NCI-H1694 (cell line): ENCODE results near the gene ZNHIT2.
"Not testable (repeated sequence)": the region's sequence is repeated elsewhere in the genome, so short reads cannot be mapped to it uniquely, and the experiment has no call there.

ENCODE experiments used
- DNase-seq: peaks from one replicate; lab custom pipeline; 2025; lab: John Stamatoyannopoulos, UW

ZNHIT2 gene

DNA sequence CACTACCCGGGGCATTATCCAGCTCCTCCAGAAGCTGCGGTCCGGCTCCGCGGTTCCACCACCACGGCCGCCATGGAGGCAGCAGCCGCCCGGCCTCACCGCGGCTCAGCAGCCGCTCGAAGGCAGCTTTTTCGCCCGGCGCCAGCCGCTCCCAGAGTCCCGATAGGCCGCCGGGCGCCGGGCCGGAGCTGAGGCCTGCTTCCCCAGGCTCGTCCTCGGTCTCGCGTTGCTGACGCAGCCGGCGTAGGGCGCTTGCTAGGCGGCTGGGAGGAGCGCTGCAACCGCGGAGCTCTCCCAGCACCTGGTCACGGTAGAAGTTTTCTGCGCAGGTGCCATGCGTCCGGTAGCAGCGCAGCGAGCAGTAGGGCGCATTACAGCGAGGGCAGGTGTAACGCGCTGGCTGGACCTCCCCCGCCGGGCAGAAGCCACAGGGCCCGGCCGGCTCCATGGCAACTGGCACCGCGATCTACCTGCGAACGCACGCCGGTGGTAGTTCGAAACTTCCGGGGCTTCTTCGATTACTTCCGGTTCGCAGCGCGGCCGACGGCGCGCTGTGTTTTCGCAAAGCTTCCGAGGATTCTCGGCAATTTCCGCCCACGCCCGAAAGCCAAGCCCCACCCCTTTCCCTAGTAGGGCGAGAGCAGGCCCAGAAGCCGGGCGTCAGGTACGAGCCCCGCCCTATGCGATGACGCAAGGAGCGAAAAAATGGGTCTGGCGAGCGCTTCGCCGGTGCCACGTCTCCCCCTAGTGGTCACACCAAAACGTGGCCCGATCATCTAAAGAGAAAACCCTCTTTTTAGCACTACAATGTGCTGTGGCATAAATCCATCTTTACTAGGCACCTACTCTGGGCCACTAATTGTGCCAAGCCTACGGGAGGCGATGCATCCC, at the start of gene ZNHIT2:
ZNHIT2 (minus strand) TSS at position 496 of the 891 bp plus-strand sequence; CDS start at position 448, 48 bp downstream.
- peak; percentile 95 for DNase-seq

DNA sequence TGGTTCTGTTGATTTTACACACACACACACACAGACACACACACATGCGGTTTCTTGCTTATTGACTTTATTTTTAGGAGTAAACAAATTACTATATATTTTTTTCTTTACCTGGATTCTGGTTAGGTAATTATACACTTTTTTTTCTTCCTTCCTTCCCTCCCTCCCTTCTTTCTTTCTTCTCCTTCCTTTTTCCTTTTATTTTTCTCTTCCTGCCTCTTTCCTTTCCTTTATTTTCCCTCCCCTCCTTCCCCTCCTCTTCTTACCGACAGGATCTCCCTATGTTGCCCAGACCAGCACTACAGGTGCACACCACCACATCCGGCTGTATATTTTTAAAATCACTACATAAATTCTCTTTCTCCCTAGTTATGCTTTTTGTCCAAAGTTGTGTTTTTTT, 49.4 kb upstream of the ZNHIT2 start:
- DNase-seq: no peak

DNA sequence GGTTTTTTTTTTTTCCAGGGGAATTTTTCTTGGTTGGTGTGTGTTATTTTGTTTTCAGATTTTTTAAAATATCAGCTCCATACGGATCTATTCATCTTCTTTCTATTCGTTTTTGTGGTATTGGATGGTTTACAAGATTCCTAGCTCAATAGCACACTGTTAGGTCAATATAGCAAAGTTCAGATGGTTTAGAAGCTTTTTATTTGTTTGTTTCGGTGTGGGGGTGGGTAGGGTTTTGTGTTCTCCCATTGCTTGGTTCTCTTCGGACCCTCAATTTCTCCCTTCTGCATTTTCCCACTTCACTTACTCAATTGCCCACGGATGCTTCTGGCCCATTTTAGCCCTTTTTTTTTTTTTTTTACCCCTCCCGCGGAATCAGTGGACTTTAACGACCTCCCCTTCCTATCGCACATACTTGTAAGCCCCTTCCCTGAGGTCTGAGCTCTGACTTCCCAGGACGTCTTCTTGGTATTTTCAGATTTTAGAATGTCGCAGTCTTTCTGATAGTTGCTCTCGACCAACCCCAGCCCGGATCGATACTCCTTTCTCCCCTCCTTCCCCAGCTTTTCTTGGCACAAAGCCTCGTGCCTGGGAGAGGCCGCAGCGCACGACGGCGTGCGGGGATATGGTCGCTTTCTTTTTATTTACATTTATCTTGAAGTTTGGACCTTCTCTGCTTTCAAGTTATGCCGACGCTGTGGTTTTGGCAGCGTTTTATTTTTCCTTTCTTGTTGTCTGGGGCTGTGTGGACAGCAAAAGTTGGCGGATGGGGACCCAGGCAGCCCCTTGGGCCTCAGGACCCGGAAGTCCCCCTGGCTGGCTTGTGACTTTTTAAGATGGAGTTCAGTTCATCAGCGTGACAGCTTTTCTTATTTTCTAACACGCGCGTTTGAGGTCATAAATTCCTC, 48.2 kb upstream of the ZNHIT2 start:
- DNase-seq: no peak

DNA sequence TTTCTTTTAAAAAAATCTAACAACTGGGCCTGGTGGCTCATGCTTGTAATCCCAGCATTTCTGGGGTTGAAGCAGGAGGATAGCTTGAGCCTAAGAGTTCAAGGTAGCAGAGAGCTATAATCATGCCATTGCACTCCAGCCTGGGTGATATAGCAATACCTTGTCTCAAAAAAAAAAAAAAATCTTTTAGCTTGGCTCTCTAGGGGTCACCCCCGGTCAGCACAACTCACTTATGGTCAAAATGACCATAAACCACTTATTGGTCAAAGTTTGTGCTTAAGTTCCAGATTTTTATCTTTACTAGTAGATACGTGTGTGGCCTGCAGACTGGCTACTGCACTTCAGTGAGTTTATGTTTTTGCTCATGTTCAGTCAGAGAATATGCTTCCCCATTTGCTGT, 46.2 kb upstream of the ZNHIT2 start:
- no peak for DNase-seq

DNA sequence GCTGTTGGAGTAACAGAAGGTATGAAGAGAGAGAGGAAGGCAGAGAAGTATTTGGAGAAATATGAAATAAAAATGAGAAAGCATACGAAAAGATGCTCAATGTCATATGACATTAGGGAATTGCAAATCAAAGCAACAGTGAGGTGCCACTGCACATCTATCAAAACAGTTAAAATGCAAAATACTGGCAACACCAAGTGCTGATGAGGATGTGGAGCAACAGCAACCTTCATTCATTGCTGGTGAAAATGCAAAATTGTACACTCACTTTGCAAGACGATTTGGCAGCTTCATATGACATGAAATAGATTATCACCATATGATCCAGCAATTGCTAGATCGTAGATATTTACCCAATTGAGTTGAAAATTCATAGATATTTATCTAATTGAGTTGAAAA, 43.1 kb upstream of the ZNHIT2 start:
- no peak for DNase-seq

DNA sequence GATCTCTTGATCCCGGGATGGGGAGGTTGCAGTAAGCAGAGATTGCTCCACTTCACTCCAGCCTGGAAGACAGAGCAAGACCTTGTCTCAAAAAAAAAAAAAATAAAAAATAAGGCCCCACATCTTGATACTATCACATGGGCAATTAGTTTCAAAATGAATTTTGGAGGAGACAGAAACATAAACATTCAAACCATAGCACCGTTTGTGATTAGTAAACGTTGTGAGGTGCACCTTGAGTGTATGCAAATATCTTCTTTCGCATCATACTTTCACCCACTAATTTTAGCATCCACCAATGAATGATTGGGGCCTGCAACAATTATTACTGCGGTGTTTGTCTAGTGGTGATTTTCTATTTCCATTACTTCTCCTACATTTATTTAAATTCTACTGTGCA, 41.5 kb upstream of the ZNHIT2 start:
- no peak for DNase-seq

DNA sequence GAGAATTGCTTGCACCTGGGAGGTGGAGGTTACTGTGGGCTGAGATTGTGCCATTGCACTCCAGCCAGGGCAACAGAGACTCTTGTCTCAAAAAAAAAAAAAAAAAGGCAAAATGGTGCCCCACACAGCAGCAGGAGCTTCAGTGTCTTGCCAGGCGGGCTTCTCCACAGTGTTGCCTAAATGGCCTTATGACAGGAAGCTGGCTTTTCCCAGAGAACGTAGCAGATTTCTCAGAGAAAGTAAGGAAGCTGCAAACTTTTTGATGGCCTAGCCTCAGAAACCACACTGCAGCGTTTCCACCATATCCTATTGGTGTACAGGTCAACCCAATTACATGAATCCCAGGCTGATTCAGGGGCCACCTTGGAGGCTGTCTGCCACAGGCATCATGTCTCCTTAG, 39.8 kb upstream of the ZNHIT2 start:
- no peak for DNase-seq

DNA sequence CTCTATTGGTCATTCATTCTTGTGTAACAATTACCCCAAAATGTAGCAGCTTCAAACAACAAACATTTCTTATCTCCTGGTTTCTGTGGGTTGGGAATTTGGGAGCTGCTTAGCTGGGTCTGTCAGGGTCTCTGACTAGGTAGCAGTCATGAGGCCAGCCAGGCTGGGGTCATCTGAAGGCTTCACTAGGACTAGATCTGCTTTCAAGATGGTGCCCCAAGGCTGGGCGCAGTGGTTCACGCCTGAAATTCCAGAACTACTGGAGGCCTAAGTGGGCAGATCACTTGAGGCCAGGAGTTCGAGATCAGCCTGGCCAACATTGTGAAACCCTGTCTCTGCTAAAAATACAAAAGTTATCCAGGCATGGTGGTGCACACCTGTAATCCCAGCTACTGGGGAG, 39.4 kb upstream of the ZNHIT2 start:
- no peak for DNase-seq

DNA sequence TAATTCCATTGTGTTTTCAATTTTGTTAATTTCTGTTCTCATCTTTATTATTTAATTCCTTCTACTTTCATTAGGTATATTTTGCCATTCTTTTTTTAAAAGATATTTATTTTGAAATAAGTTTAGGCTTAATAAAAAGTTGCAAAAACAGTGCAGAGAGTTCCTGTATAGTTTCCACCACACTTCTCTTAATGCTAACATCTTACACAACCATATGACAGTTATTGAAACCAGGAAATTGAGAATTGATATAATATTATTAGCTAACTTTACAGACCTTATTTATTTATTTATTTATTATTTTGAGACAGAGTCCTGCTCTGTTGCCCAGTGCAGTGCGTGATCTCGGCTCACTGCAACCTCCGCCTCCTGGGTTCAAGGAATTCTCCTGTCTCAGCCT, 38.8 kb upstream of the ZNHIT2 start:
- DNase-seq: no peak

DNA sequence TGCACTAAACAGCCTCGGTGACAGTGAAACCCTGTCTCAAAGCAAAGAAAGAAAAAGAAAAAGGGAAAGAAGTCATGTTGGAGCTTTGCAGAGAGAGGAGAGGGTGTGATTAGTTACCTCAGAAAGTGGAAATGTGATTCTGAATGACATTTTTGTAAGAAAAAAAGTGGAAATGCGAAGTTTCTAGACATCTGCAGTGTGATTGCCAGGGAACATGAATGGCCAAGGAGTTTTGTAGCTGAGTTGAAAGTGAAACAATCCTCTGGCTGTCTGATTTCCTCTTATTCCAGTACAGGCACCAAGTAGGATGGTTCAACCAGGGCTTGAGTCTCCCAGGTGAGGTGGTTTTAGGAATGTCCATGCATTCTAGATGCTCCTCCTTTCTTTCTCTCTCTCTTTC, 34.6 kb upstream of the ZNHIT2 start:
- no peak for DNase-seq

DNA sequence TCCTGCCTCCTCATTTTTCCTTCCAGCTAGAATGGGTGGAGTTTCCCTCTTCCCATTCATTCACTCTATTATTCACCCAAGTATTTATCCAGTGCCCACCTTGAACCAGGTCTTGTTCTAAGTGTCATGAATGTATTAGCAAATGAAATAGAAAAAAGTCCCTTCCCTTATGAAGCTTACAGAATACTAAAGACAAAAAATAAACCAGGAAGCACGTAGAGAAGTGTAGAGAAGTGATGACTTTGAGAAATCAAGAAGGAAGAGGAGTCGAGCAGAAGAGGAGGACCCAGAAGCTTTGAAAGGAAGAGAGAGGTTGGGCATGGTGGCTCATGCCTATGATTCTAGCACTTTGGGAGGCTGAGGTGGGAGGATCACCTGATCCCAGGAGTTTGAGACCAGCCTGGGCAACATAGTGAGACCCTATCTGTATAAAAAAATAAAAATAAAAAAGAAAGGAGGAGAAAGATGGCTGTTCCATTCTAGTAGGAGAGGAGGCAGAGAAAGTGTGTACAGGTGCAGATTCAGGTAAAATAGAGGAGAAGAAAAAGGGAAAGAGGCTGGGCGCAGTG, 33.9 kb upstream of the ZNHIT2 start:
- no peak for DNase-seq

DNA sequence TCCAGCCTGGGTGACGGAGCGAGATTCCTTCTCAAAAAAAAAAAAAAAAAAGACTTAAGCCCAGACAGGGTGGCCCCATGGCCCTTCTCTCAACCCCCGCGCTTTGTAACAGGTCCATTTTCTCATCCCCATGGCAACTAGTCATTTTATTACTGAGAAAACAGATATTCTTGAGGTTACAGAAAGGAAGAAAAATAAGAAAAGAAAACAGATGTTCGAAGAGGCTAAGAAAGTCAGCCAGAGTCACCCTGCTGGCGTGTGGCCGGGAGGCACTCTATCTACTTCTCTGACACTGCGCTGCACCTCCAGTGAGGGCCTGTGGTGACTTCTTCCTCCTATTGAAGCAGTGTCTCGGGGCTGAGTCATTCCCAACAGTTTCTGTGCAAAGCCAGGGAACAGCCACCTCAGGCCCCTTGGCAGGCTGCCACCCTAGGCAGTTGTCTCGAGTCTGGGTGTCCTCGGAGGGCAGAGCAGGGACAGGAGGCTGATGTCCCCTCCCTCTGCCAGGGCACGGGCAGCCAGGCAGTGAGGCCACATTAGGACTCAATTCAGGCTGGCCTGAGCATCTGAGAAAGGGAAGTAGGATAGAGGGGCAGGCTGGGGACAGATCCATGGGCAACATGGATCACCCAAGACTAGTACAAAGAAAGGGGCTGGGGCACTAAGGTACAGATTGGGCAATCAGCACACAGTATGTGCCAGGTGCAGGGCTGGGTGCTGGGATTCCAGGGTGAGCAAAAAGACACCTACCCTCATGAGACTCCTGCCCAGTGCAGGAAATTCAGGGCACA, 33.2 kb upstream of the ZNHIT2 start:
- DNase-seq: no peak

DNA sequence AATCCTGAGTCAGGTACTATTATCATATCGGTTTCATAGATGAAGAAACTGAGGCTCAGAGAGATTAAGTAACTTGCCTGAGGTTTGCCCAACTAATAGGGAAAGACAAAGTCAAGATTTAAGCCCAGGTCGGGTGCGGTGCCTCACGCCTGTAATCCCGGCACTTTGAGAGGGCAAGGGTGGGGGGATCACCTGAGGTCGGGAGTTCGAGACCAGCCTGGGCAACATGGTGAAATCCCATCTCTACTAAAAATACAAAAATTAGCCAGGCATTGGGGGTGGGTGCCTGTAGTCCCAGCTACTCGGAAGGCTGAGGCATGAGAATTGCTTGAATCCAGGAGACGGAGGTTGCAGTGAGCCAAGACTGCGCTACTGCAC, 32.6 kb upstream of the ZNHIT2 start:
- not testable (repeated sequence) for DNase-seq

DNA sequence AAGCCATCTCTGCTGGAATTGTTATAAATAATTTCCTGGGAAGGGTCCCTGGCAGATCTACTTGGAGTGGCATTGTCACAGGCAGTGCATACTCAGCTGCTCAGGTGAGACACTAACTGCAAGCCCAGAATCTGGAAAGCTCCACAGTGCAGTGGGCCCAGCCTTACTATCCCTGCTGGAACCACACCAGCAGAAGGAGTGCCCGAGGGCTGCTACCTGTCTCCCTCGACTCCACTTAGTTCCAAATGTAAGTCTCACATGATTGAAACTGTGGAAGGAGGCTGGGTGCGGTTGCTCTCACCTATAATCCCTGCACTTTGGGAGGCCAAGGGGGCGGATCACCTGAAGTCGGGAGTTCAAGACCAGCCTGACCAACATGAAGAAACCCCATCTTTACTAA, 31.2 kb upstream of the ZNHIT2 start:
- no peak for DNase-seq

DNA sequence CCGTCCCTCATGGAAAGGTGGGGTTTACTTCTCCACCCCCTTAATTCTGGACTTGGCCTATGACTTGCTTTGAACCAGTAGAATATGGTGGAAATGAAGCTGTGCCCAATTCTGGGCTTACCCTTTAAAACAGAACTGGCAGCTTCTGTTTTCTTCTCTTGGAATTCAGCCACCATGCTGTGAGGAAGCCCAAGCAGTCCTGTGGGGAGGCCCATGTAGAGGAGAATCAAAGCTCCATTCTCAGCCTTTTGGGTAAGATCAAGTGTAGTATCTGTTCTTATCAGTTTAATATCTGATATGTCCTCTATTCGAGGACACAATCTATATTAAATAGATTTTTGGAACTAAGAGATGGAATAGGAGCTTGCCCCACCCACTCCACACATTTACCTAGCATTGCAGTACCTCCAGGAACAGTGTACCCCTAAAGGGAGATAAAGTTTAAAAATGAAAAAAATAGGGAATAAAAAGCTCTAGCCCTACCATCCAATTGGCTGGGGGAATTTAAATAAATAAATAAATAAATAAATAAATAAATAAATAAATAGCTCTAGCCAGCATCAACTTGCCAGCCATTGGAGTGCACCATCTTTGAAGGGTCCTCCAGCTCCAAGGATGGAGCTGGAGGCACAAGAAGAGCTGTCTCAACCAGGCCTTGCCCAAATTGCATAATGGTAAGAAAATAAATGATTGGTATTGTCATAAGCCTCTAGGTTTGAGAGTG, 30.0 kb upstream of the ZNHIT2 start:
- DNase-seq: no peak

DNA sequence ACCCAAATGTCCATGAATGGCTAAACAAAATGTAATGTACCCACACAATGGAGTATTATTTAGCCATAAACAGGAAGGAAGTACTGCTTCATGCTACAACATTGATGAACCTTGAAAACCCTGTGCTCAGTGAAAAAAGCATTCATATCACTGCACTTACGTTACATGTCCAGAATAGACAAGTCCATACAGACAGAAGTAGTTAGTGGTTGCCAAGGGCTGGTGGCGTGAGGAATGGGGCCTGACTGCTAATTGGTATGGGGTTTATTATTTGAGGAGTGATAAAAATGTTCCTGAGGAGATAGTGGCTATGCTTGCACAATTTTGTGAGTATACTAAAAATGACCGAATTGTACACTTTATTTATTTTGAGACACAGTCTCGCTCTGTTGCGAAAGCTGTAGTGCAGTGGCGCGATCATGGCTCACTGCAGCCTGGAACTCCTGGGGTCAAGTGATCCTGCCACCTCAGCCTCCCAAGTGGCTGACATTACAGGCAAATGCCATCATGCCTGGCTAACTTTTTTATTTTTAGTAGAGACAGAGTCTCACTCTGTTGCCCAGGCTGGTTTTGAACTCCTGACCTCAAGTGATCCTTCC, 24.5 kb upstream of the ZNHIT2 start:
- no peak for DNase-seq

DNA sequence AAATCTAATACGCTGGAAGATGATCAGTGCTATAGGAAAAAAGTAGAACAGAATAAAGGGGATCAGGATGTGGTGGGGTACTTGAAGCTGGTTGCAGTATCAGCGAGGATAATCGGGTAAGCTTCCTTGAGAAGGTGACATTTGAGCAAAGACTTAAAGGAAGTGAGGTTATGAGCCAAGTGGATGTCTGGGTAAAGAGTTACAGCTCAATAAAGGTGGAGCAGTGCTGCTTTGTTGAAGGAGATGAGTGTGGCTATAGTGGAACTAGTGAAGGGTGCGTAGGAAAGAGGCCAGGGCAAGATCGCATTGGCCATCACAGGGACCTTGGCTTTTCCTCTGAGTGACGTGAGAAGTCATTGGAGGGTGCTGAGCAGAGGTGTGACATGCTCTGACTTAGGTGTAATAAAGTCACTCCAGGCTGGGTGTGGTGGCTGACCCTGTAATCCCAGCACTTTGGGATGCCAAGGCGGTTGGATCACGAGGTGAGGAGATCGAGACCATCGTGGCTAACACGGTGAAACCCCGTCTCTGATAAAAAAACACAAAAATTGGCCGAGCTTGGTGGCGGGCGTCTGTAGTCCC, 19.1 kb upstream of the ZNHIT2 start:
- DNase-seq: no peak

DNA sequence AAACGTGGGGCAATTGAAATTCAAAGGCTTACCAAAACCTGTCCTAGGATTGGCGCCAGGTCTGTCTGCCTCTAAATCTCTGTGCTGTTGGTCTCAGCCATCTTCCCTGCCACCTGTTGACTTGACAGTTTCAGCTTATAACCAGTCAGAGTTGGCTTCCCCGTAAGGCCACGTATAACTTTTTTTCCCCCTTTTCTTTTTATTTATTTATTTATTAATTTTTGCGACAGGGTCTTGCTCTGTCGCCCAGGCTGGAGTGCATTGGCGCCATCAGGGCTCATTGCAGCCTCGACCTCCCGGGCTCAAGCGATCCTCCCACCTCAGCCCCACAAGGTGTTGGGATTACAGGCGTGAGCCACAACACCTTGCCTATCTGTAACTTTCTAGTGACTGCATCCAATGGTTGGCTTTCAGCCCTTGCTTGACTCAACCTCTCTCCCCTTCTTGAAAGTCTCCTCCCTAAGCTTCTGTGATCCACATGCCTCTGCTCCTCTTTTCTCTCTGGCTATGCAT, 18.2 kb upstream of the ZNHIT2 start:
- no peak for DNase-seq

DNA sequence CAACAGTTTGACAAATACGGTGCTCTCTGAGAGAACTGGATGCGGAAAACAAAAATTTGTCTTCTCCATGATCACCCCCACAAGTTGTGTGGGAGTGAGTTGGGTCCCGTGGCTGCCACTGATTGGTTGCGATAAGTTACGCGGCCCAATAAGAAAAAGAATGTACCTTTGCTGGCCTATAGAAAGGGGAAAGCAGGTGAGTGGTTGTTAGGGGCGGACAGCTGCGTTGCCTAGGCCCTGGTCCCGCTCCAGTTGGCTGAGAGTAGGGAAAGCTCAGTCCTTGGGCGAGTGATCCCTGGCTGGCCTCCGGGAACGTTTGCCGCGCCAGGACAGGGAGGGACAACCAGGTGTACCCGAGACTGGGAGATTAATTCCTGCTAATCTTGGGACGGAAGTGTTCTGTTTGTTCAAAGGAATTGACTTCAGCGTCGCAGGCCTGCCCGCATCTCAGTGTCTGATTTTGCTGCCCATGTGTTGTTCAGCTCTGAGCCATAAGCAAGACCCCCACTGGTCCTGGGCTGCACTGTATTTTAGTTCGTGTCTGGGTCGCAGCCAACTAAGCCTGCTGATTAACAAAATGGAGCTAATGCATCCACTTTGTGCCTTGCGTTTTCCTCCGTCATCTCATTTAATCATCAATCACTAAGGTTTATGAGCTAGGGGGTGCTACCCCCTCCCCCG, 17.6 kb upstream of the ZNHIT2 start:
- DNase-seq: peak; percentile 90
